Effector CD8-positive, alpha-beta T cell (primary cell): ENCODE results near the gene ZNF621.
"Not testable (repeated sequence)": the region's sequence is repeated elsewhere in the genome, so short reads cannot be mapped to it uniquely, and the experiment has no call there.

Experiments used
- DNase-seq: peaks from one replicate; lab custom pipeline; 2025; lab: John Stamatoyannopoulos, UW

Gene ZNF621

GRCh38 chr3:40534283-40534682 lies 9.5 kb downstream of the ZNF621 start:
- no peak for DNase-seq

- DNase-seq: no peak
These were observed 22.1 kb downstream of the ZNF621 start for GRCh38 chr3:40546816-40547215.

GRCh38 chr3:40550167-40550566 lies 25.4 kb downstream of the ZNF621 start:
- no peak for DNase-seq

GRCh38 chr3:40557575-40558161 lies 32.9 kb downstream of the ZNF621 start:
- no peak for DNase-seq

- not testable (repeated sequence) for DNase-seq
These were observed 37.7 kb downstream of the ZNF621 start for GRCh38 chr3:40562482-40562881.

- DNase-seq: not testable (repeated sequence)
These were observed 40.9 kb downstream of the ZNF621 start for GRCh38 chr3:40565629-40566028.

GRCh38 chr3:40566694-40567093 lies 41.9 kb downstream of the ZNF621 start:
- DNase-seq: no peak

GRCh38 chr3:40572588-40572987 lies 47.8 kb downstream of the ZNF621 start:
- no peak for DNase-seq

- DNase-seq: no peak
These were observed 49.3 kb downstream of the ZNF621 start for GRCh38 chr3:40574050-40574449.

GRCh38 chr3:40574661-40575060 lies 49.9 kb downstream of the ZNF621 start:
- no peak for DNase-seq

GRCh38 chr3:40576396-40576795 lies 51.6 kb downstream of the ZNF621 start:
- no peak for DNase-seq

- peak; percentile 38 for DNase-seq
These were observed 55.8 kb downstream of the ZNF621 start for GRCh38 chr3:40580494-40581091.

GRCh38 chr3:40581166-40581565 lies 56.4 kb downstream of the ZNF621 start:
- no peak for DNase-seq

GRCh38 chr3:40582401-40583027 lies 57.8 kb downstream of the ZNF621 start:
- no peak for DNase-seq

- no peak for DNase-seq
These were observed 58.9 kb downstream of the ZNF621 start for GRCh38 chr3:40583691-40584090.

GRCh38 chr3:40584625-40585189 lies 59.9 kb downstream of the ZNF621 start:
- DNase-seq: peak; percentile 54

GRCh38 chr3:40585381-40586016 lies 60.7 kb downstream of the ZNF621 start:
- DNase-seq: no peak

GRCh38 chr3:40586901-40587300 lies 62.1 kb downstream of the ZNF621 start:
- DNase-seq: no peak

- DNase-seq: no peak
These were observed 63.6 kb downstream of the ZNF621 start for GRCh38 chr3:40588406-40588805.
